BE2C (cell line): ENCODE results near the gene CDCP1.
"Not testable (repeated sequence)": the region's sequence is repeated elsewhere in the genome, so short reads cannot be mapped to it uniquely, and the experiment has no call there.

Source experiments
- DNase-seq: peaks from one replicate; pipeline ENCODE4 v3.0.0-alpha.2; 2020
- H3K27me3 ChIP-seq: fragments of 250-450 bp; sonication (Bioruptor Pico); 2 replicates; pipeline ENCODE4 v1.5.1; 2020; ENCODE audit warnings: mild to moderate bottlenecking
- H3K36me3 ChIP-seq: fragments of 250-450 bp; sonication (Bioruptor Pico); 2 replicates; pipeline ENCODE4 v1.5.1; 2020; ENCODE audit warnings: mild to moderate bottlenecking
- H3K4me1 ChIP-seq: fragments of 250-450 bp; sonication (Bioruptor Pico); 2 replicates; pipeline ENCODE4 v1.5.1; 2020
- H3K4me3 ChIP-seq: 2 replicates; pipeline ENCODE4 v1.5.1; 2011; ENCODE audit warnings: low read depth, low read length
- H3K9me3 ChIP-seq: fragments of 250-450 bp; sonication (Bioruptor Pico); 2 replicates; pipeline ENCODE4 v1.5.1; 2020
- CTCF ChIP-seq: IDR thresholded peaks from 2 replicates; pipeline ENCODE4 v1.5.1; 2012; ENCODE audit warnings: mild to moderate bottlenecking, low read depth, low read length

Gene CDCP1

GRCh38 chr3:45081506-45082141 lies 64.6 kb downstream of the CDCP1 start:
- Histone ChIP-seq H3K27me3 (no peaks in the 10 kb centered on the region), H3K9me3 (no peaks in the 10 kb centered on the region), H3K4me3 (no peak overlapping the region), H3K36me3 (no peaks in the 10 kb centered on the region), H3K4me1 (no peaks in the 10 kb centered on the region)
- DNase-seq: no peak
- TF ChIP-seq CTCF: no peak

GRCh38 chr3:45080824-45081223 lies 65.4 kb downstream of the CDCP1 start:
- H3K36me3 ChIP-seq: no peaks in the 10 kb centered on the region
- no peaks in the 10 kb centered on the region for H3K9me3 ChIP-seq
- no peak for DNase-seq
- no peak overlapping the region for H3K4me3 ChIP-seq
- H3K4me1 ChIP-seq: no peaks in the 10 kb centered on the region
- TF ChIP-seq CTCF: no peak
- no peaks in the 10 kb centered on the region for H3K27me3 ChIP-seq

GRCh38 chr3:45079715-45080114 lies 66.5 kb downstream of the CDCP1 start:
- no peak for DNase-seq
- H3K27me3 ChIP-seq: no peaks in the 10 kb centered on the region
- no peaks in the 10 kb centered on the region for H3K4me1 ChIP-seq
- H3K36me3 ChIP-seq: no peaks in the 10 kb centered on the region
- no peaks in the 10 kb centered on the region for H3K9me3 ChIP-seq
- no peak for TF ChIP-seq CTCF
- H3K4me3 ChIP-seq: no peak overlapping the region

GRCh38 chr3:45078910-45079522 lies 67.2 kb downstream of the CDCP1 start:
- DNase-seq: no peak
- H3K9me3 ChIP-seq: no peaks in the 10 kb centered on the region
- no peaks in the 10 kb centered on the region for H3K27me3 ChIP-seq
- H3K4me1 ChIP-seq: no peaks in the 10 kb centered on the region
- no peak for TF ChIP-seq CTCF
- H3K36me3 ChIP-seq: no peaks in the 10 kb centered on the region
- no peak overlapping the region for H3K4me3 ChIP-seq

- not testable (repeated sequence) for DNase-seq, H3K4me1 ChIP-seq, H3K27me3 ChIP-seq, H3K36me3 ChIP-seq, H3K9me3 ChIP-seq, H3K4me3 ChIP-seq
Observed at GRCh38 chr3:45078256-45078655, 67.9 kb downstream of the CDCP1 start.

GRCh38 chr3:45075821-45076625 lies 70.2 kb downstream of the CDCP1 start:
- H3K36me3 ChIP-seq: no peaks in the 10 kb centered on the region
- no peaks in the 10 kb centered on the region for H3K9me3 ChIP-seq
- no peak for DNase-seq
- no peak overlapping the region for H3K4me3 ChIP-seq
- no peaks in the 10 kb centered on the region for H3K4me1 ChIP-seq
- TF ChIP-seq CTCF: no peak
- H3K27me3 ChIP-seq: no peaks in the 10 kb centered on the region
